ENCODE results near the gene VPS35L.

Gene VPS35L, protein sequence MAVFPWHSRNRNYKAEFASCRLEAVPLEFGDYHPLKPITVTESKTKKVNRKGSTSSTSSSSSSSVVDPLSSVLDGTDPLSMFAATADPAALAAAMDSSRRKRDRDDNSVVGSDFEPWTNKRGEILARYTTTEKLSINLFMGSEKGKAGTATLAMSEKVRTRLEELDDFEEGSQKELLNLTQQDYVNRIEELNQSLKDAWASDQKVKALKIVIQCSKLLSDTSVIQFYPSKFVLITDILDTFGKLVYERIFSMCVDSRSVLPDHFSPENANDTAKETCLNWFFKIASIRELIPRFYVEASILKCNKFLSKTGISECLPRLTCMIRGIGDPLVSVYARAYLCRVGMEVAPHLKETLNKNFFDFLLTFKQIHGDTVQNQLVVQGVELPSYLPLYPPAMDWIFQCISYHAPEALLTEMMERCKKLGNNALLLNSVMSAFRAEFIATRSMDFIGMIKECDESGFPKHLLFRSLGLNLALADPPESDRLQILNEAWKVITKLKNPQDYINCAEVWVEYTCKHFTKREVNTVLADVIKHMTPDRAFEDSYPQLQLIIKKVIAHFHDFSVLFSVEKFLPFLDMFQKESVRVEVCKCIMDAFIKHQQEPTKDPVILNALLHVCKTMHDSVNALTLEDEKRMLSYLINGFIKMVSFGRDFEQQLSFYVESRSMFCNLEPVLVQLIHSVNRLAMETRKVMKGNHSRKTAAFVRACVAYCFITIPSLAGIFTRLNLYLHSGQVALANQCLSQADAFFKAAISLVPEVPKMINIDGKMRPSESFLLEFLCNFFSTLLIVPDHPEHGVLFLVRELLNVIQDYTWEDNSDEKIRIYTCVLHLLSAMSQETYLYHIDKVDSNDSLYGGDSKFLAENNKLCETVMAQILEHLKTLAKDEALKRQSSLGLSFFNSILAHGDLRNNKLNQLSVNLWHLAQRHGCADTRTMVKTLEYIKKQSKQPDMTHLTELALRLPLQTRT

DNA sequence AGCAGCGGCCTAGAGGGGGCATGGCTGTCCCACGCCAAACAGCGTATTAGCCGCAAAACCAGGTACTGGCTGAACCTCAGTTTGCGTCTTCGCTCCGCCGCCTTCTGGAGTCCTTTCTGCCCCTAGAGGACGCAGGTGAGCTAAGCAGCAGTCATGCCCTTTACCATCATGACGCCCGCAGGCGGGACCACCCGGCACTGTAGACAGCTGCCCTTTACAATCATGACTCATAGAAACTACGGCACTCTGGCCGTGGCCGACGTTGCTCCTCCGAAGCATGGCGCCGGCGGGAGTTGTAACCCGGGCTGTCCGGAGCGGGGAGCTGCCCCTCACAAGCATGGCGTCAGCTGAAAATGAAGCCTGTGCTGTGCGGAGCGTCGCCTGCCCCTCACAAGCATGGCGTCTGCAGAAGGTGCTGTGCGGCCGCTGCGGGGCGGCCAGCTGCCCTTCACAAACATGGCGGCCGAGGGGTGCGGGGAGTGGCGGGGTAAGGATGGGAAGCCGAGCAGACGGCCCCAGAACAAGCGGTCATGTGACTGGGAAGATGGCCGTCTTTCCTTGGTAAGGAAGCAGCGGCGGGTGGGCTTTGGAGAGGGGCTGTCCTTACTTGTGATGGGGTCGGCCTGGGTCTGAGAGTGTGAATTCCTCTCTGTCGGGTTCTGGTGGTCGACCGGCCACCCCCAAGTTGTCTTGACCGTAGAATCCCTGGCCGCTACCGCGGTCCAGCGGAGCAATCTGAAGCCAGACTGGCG is at the start of gene VPS35L:
VPS35L (plus strand) TSS at position 518 of the 752 bp plus-strand sequence; CDS start at position 545, 27 bp downstream.
- DNase-seq (ENCODE audit: low read depth in 1 of 2, low spot score in 1 of 2): peak; percentile 93

DNA sequence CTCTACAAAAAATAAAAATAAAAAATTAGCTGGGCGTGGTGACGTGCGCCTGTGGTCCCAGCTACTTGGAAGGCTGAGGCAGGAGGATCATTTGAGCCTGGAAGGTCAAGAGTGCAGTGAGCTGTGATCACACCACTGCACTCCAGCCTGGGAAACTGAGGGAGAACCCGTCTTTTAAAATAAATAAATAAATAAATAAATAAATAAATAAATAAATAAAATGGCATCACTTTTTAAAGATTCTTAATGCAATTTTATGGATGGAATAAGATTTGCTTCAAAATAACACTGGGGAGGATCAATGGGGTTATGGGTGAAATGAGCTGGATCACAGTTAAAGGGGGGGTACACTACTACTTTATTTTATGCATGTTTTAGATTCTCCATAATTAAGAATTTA is 48.5 kb upstream of the VPS35L start:
- no peak for DNase-seq (ENCODE audit: low read depth in 1 of 2, low spot score in 1 of 2)

DNA sequence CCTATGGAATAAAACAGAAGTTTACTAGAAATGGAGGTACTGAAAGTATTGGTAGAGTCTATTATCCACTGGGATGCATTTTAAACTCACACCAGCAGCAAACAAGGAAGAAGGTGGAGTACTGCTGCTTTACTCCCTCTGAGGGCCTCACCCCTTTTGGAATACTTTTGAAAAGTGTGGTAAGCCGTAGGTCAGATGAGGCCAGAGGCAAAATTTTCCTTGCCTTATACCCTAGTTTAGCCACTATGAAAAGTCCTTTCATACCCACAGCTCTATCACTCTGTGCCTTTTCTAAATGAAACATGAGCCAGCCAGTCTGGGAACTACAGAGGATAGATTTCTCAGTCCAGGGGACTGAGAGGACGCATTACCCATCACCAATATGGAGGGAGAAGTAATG is 47.6 kb upstream of the VPS35L start:
- no peak for DNase-seq (ENCODE audit: low read depth in 1 of 2, low spot score in 1 of 2)

DNA sequence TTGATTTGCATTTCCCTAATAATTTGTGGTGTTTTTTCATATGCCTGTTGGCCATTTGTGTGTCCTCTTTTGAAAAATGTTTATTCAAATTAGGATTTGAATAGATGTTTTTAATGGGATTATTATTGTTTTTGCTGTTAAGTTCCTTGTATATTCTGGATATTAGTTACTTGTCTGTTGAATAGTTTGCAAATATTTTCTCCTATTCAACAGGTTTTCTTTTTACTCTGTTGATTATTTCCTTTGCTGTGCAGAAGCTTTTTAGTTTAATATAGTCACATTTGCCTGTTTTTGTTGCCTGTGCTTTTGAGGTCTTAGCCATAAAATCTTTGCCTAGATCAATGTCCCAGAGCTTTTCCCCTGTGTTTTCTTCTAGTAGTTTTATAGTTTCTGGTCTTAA is 43.2 kb upstream of the VPS35L start:
- no peak for DNase-seq (ENCODE audit: low read depth in 1 of 2, low spot score in 1 of 2)

DNA sequence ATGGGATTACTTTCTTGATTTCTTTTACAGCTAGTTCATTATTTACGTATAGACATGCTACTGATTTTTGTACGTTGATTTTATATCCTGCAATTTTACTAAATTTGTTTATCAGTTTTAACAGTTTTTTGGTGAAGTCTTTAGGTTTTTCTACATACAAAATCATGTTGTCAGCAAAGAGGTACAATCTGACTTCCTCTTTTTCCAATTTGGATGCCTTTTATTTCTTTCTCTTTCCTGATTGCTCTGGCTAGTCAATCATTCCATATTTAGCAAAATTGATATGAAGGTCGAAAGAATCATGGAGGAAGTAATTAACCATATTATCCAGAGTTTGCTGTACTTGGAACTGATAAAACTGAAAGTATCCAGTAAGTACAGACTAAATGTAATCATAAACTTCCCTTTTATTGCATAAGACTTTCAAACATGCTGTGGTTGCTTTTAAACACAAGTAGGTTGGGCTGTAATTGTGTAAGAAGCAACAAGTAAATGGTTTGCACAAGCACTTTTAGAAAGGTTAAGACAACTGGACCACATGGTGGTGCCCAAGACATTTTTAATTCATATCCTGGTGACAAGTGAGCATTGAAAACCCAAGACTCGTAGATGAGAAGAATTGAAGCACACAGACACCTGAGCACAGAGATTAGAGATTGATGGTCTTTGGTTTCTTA is 42.0 kb upstream of the VPS35L start:
- DNase-seq (ENCODE audit: low read depth in 1 of 2, low spot score in 1 of 2): no peak

DNA sequence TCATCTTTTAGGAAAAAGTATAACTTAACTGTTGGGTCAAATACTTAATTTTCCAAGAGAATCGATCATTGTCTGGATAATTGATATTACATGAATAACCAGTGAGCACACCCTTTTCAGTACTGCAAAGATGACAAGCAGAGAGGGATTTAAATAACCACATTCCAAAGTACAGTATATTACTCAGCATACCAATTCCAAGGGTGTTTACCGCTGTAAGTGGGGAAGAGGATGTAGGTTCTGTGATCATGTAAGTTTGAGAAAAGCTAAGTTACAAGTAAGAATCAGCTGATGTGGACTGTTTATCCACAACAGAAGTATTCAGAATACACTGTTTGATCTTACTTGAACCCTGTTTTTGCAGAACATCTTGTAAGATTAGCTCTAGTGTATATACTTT is 39.7 kb upstream of the VPS35L start:
- DNase-seq (ENCODE audit: low read depth in 1 of 2, low spot score in 1 of 2): no peak

DNA sequence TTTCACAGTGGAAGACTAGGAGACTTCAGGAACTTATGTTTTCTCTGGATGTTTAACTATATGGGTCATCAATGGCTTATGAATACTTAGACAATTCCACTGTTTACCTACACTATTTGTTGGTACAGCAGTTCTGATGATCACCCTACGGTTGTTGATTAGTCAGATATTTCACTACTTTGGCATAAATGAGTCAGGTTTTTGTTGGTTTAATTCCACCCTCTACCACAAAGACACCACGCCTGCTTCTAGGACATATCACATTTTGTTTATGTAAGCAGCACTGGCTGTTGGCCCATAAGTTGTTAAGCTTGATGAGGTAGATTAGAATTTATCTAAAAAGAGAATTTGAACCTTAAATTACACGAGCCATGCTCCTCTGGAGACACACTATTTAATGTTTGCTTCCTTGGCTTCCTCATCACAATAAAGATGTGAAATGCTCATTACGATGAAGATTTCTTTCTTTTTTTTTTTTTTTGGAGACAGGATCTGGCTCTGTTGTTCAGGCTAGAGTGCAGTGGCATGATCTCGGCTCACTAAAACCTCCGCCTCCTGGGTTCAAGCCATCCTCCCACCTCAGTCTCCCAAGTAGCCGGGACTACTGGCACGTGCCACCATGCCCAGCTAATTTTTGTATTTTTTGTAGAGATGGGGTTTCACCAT is 37.9 kb upstream of the VPS35L start:
- DNase-seq (ENCODE audit: low read depth in 1 of 2, low spot score in 1 of 2): no peak

DNA sequence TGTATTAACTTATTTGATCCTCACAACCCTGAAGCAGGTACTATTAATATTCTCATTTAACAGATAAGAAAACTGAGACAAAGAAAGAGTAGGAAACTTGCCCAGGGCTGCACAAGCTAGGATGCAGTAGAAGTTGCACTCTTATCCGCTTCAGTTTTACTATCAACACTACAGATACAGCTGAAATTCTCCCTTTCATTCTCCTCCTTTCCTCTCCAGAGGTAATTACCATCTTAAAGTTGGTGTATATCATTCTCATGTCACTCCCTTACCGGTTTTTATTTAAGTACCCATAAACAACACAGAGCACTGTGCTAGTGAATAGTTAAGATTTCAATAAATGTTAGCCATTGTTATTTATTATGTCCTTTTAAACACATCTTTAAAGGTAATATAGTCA is 37.1 kb upstream of the VPS35L start:
- DNase-seq (ENCODE audit: low read depth in 1 of 2, low spot score in 1 of 2): no peak

DNA sequence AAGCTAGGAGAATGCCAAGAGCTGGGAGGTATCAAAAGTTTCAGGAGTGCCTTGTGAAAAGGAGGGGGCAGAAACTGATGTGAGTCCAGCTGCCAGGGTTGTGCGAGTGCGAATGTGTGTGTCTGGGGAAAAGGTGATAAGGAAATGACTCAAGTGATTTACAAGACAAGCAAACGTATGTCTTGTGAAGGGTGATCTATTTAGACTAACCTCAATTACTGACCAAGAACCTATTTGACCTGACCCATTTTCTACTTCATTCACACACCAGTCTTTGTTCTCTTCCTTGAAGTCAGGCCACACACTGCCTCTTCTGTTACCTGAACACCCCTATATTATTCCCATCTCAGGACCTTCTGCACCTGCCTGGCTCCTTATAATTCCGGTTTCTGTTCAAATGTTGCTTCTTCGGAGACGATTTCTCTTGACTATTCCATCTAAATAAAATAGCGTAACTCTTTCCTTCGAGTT is 34.6 kb upstream of the VPS35L start:
- DNase-seq (ENCODE audit: low read depth in 1 of 2, low spot score in 1 of 2): no peak

DNA sequence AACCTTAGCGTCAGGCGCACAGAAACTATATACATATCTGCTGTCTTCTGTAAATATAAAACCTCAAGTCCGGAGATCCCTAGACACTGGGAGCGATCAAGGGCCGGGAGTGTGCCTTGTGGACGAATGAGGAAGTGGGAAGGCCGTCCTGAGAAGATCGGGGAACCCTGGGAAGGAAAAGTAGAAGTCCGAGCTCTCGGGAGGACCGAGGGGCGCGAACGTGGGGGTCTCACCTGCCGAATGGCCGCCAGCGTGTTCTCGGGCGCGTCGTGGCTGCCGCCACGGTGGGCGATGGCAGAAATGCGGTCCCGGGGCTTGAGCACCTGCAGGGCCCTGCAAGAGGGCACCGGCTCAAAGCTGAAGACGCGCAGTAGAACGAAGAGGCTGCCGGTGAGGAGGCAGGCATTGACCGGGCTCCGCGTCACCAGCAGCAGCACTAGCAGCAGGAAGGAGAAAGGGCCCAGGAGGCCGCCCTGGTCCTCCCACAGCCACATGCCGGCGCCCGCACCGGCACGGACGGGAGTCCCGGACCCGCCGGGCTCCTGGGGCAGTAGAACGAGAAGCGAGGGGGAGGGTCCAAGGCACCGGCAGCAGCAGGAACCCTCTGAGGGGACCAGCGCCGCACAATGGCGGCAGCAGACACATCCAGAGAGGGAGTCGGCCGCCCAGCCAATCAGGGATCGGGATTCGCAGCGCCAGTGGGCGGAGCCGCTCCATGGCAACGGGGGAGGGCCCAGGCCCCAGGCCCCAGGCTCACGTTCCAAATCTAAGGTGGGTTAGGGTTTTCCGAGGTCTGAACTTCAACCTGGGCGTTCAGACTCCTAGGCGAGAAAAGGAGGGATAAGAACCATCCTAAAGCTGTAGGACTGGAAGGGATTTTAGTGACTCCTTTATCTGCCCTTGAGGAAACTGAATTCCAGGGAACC is 33.8 kb upstream of the VPS35L start, which contains the start of gene GDE1:
GDE1 (minus strand) TSS at position 628 of the 926 bp plus-strand sequence; CDS start at position 494, 134 bp downstream.
- DNase-seq (ENCODE audit: low read depth in 1 of 2, low spot score in 1 of 2): peak; percentile 89 to 94

DNA sequence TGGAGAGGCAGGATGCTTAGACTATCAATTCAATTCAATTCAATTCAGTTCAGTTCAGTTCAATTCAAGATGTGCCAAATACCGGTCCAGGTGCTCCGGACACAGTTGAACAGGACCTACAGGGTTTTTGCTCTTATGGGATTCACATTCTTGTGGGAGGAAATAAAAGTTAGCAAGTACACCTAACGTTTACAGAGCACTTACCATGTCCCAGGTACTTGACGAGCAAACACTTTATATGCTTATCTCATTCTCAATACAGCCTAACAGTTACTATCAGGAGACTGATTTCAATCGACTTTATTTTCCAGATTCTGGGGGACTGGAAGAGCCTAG is 33.1 kb upstream of the VPS35L start:
- DNase-seq (ENCODE audit: low read depth in 1 of 2, low spot score in 1 of 2): no peak

DNA sequence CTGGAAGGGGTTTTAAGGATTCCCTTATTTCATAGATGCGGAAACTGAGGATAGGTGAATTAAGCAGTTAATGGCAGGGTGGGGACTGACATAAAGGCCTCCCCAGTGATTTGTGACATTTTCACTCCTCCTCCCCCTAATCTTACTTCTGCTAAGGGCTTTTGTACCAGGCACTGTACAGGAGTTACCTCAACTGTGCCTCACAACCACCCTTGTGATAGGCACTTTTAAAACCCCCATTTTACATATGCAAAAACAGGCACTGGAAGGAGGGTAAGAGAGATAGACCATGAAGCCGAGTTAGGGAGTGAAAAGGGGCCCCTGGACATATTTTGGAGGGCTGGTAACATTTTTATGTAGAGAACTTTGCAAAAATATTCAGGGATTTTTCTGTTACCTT is 32.7 kb upstream of the VPS35L start:
- no peak for DNase-seq (ENCODE audit: low read depth in 1 of 2, low spot score in 1 of 2)

DNA sequence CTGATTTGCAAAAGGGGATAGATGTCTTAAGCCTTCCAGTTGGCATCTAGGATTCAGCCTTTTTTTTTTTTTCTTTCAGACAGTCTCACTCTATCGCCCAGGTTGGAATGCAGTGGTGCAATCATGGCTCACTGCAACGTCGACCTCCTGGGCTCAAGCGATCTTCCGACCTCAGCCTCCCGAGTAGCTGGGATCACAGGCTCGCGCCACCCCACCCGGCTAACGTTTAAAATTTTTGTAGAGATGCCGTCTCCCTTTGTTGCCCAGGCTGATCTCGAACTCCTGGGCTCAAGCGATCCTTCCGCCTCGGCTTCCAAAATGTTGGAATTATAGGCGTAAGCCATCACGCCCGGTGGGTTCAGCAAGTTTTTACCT is 32.3 kb upstream of the VPS35L start:
- no peak for DNase-seq (ENCODE audit: low read depth in 1 of 2, low spot score in 1 of 2)

DNA sequence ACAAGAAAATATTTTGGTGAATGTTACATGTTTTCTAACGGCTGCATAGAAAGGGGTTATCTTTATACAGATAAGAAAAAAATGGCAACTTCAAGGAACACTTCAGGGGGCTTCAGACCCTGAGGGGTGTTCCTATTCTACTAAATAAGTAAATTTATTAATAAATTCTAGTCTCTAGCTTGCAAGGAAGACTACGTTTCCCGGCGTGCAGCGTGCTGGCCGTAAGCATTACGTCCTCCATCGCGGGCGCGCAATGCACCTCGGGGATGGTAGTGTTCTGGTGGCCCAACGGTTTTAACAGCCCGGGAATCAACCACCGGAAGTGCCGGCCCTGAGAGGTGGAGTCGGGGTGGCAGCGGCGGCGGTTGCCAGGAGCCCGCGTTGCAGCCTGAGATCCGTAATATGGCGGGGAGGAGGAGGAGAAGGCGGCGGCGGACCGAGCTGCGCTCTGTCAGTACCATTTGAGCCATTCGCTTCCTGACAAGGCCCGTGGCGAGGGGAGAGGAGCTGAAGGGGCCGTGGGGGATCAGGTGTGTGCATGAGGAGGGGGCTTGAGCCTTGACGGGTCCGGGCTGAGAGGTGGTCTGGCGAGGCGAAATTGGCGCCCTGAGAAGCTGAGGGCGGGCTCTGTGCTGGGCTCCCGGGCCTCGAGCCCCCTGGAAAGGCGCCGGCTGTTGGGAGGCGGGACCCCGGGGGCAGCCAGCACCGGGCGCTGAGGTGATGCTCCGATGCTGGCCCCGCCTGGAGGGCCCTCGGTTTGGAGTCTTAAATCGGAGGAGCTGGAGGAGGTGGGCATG is 31.7 kb upstream of the VPS35L start, which contains the start of gene CCP110:
CCP110 (plus strand) TSS at position 384 of the 797 bp plus-strand sequence. CDS start 3,940 bp downstream, outside the sequence.
- DNase-seq (ENCODE audit: low read depth in 1 of 2, low spot score in 1 of 2): peak; percentile 86 to 88

DNA sequence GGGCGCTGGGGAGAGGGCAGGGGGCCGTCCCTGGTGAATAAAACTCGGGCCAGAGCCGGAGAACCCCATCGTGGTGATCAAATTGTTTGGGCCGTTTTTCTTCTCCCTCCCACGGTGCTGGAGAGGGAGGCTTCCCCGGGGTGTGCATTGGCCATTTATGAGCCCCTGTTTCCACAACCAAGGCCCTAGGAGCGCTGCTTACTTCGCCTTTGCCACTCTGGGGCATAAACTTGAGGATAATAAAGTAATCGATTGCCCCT is 31.2 kb upstream of the VPS35L start:
- DNase-seq (ENCODE audit: low read depth in 1 of 2, low spot score in 1 of 2): no peak

DNA sequence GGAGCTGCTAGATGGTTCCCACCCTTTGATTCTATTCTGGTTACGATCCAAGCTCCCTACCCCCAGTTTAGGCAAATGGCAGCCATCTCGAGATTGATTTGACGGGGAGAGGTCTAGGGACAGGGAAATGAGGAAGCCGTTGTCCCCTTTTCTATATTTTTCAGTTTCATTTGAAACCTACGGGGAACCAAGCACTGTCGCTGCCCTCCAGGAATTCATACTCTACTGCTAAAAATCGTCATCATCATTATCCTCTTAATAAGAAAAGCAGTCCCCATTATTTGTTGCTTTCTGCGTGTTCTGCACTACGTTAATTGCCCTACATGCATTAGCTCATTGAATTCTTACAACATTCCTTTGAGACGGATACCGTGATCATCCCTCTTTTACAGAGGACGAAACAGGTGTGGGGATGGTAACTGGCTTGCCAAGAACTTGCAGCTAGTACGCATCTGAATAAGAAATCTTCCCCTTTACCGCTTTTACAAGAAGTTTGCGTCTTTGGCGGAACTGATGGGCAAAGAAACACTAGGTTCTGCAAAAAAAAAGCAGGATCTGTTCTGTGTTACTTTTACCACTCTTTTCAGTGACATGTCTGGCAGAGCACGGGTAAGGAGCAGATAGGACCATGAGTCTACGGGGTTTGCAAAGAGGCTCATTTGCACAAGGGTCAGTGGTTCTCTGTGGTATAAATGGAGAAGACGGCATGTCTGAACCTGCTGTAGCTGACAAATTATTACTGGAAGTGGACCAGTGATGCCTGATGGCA is 30.7 kb upstream of the VPS35L start:
- DNase-seq (ENCODE audit: low read depth in 1 of 2, low spot score in 1 of 2): no peak

DNA sequence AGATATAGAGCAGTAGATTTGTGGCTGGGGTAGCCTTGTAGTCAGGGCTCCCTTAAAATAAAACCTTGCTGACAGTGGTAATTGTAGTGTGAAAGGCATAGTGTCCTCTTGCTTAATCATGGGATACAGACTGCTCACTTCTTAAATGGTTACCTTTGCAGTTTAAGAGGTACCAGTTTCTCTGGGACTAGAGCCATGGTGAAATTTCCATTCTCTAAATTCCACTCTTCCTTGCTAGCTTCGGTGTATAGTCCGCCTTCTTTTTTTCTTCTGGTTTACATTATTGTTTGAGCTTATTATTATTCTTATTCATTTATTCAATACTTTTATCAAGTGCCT is 30.1 kb upstream of the VPS35L start:
- no peak for DNase-seq (ENCODE audit: low read depth in 1 of 2, low spot score in 1 of 2)

DNA sequence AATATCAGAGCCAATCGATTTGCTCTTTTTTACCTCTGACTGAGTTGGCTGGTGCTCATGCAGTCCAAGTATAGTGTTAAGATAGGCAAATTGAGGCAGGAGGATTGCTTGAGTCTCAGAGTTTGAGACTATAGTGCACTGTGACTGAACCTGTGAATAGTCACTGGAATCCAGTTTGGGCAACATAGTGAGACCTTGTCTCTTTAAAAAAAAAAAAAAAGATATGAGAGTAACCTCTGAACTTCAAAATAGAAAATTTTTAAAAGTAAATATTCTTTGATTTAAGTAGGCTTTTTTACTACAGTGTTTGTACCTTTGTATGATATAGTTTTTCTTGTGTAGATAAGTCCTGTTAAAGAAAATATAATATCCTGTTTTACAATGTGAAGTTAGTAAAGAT is 28.3 kb upstream of the VPS35L start:
- no peak for DNase-seq (ENCODE audit: low read depth in 1 of 2, low spot score in 1 of 2)

All from stimulated activated CD4-positive, alpha-beta T cell treated with anti-CD3 and anti-CD28 coated beads, Interleukin-15, amount 100 ng/mL, for 1 hour (primary cell).